NB4 (cell line): ENCODE results near the gene GPLD1.
A peak's percentile ranks its signal among the peaks of the same experiment; 100 is the strongest.

ENCODE experiments used
- CTCF ChIP-seq: IDR thresholded peaks from one replicate; pipeline ENCODE4 v1.5.1; 2012; ENCODE audit warnings: low read depth, low read length
- MAX ChIP-seq: IDR thresholded peaks from 2 replicates; pipeline ENCODE4 v1.6.1; 2011; ENCODE audit warnings: low read depth, low read length
- POLR2A ChIP-seq: IDR thresholded peaks from 2 replicates; pipeline ENCODE4 v1.6.1; 2011; ENCODE audit warnings: mild to moderate bottlenecking; ENCODE audit not compliant: insufficient read length; ENCODE audit errors: extremely low read depth

- TF ChIP-seq CTCF (peak; percentile 55), POLR2A (no peak), MAX (no peak)
These were observed 58.3 kb downstream of the GPLD1 start for GRCh38 chr6:24431045-24431451.
